Stimulated activated CD8-positive, alpha-beta memory T cell treated with anti-CD3 and anti-CD28 coated beads, Interleukin-12 subunit alpha, Interleukin-12 subunit beta, amount 100 ng/mL, for 24 hours (primary cell): Measurements from ENCODE around the gene ARHGAP21.
"Not testable (repeated sequence)": the region's sequence is repeated elsewhere in the genome, so short reads cannot be mapped to it uniquely, and the experiment has no call there.

Source experiments
- DNase-seq: peaks from one replicate; pipeline ENCODE4 v3.0.0-alpha.2; 2020; ENCODE audit errors: extremely low read depth

Gene ARHGAP21

DNA sequence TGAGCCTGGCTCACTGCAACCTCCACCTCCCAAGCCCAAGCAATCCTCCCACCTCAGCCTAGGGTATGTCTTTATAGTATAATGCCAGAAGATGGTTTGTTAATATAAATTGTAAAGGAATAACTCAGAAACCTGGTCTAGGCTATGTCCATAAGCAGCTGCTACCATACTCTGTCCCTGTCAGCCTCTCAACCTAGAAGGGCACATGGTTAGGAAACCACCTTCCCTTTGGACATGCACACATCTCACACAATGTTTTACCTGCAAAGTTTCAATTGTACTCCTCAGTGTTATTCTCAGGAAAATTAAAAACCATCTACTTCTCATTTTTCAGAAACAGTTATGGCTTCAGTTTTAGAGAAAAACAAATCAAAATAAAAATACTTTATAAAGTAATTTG is 40.1 kb downstream of the ARHGAP21 start:
- no peak for DNase-seq

DNA sequence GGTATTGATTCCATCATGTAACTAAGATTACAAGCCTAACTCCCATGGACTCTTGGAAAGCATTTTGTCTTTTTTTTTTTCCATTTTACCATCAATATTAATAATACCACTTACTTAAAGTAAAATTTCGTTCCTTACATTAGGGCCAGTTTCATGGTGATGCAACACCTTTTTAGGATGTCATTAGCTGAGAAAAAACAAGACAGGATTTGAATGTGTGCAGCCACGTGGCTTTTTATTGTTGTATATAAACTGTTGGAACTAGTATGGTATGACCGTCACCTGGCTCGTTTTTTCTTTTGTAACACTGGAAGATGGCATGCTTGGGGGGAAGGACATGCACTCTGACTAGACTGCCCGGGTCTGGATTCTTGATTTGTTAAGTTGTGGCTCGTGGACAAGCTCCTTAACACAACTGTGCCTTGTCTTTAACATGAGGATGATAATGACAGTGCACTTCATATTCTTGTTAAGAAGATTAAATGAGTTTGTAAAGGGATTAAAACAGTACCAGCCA is 42.1 kb downstream of the ARHGAP21 start:
- no peak for DNase-seq

DNA sequence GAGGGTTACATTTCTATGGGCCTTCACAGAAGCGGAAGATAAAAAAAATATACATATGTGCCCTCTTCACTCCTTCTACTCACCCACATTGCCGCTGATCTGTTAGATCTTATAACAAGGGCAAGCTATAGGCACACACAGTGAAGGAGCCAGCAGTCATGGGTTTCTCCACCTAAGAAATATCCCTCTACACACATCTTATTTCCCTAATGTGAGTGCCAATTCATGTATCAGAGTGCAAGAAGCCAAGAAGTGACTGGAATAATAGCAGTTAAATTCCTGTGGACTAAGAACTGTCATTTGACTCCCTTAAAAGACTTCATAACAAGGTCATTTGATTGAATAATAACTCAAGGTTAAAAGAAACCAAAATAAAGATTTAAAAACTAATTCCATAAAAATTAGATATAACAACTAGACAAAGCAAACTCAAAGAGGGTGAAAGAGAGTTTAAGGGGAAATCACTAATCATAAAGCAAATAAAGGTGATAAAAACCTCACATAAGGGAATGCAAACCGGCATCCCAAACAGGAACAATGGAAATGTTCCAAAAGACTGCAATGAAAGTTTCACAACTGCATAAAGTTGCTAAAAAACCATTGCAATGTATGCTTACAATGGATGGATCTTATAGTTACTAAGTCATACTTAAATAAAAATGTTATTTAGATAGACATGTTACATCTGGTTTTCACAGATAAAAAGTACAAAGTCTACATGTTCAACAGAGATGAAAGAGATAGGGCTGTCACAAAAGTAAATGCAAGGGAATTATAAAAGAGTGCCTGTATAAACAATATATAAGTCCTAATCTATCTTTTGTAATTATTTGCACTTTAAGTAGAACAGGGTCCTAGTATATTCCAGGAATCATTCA is 42.8 kb downstream of the ARHGAP21 start:
- DNase-seq: no peak

DNA sequence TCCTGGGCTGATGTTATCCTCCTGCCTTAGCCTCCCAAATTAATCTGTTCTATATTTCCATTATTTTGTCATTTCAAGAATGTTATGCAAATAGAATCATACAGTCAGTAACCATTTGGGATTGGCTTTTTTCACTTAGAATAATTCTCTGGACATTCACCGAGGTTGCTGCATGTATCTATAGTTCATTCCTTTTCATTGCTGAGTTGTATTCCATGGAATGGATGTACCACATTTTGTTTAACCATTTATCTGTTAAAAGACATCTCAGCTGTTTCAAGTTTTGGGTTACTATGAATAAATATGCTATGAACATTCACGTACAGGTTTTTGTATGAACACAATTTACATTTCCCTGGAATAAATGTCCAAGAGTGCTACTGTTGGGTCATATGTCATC is 44.9 kb downstream of the ARHGAP21 start:
- DNase-seq: no peak

DNA sequence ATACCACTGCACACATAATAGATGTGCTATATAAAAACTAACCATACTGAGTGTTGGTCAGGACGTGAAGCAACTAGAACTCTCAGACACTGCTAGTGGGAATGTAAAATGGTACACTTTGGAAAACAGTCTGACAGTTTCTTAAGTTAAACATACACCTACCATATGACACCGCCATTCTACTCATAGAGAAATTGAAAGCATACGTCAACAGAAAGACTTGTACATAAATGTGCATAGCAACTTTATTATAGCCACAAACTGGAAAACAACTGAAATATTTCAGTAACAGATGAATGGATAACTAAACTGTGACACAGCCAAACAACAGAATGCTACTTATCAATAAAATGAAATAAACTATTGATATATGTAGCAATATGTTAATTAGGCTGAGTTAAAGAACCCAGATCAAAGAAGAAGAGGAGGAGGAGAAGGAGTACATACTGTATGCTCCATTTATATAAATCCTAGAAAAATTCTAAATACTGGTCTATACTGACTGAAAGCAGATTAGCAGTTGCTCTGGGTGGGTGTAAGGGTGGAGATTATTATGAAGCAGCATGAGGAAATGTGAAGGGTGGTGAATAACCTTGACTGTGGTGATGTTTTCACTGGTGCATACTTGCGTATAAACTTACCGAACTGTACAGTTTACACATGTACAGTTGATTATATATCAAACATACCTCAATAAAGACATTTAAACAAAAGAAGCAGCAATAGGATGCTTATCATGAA is 48.6 kb downstream of the ARHGAP21 start:
- no peak for DNase-seq

DNA sequence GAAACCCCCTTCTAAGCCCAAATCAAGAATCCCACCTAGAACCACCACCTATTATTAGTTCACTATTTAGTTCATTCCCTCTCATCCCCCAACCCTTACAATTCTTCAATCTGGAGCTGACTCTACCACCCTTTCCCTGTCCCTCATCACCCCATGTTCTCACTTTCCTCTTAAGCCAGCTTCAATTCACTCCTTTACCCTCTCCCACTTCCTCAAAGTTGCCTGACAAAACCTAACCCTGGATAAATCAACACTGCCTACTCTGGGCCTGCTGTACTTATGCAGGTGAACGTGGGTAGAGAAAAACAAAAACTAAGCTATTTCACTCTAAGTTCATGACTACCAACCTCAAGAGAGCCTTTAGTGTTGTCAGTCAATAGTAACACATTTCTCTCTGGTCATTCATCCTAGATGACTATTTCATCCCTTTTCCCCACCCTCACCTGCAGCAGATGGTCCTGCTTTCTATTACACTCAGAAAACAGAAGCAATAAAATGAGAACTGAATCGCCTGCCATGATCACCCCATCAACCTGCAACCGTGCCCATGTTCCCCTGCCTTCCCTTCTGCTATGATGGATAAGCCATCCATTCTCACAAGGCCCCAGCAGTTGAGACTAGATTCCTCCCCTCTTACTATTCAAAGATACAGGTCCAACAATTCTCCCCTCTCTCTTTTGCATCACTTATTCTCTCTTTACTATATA is 52.6 kb downstream of the ARHGAP21 start:
- no peak for DNase-seq

DNA sequence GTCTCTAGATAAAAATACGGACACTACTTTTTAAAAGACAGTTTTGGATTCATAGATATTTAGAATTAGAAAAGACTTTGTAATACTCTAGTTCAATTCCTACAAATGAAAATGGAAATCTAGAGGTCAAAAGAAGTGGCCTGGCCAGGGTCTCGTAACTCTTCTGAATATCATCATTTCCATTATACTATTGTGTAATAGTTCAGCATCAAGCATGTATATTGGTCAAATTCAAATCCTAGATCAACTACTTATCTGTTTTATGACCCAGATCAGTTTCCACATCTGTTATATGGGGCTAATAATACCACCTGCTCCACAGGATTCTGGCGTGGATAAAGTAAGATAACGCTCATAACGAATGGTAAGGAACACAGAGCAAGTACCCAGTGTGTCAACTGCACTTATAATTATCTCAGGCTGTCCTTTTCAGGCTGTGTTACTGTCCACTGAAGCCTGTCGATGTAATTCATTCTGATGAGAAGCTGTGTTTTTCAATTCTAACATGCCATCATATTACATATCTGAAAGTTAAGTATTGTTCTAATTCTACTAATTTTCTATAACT is 54.3 kb downstream of the ARHGAP21 start:
- DNase-seq: no peak

DNA sequence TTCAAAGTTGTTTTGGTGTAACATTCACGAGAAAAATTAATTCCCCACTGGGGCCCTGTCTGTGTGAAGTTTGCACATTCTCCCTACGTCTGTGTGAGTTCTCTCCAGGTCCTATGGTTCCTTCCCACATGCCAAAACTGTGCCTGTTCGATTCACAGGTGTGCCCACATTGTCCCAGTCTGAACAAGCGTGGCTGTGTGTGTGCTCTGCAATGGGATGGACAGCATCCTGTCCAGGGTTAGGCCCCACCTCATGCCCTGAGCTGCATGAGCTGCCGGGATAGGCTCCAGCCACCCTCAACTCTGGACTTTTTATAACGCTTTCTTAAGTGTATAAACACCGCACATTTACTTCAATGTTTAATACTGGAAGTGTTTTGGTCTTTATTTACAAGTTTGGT is 55.4 kb downstream of the ARHGAP21 start:
- no peak for DNase-seq

DNA sequence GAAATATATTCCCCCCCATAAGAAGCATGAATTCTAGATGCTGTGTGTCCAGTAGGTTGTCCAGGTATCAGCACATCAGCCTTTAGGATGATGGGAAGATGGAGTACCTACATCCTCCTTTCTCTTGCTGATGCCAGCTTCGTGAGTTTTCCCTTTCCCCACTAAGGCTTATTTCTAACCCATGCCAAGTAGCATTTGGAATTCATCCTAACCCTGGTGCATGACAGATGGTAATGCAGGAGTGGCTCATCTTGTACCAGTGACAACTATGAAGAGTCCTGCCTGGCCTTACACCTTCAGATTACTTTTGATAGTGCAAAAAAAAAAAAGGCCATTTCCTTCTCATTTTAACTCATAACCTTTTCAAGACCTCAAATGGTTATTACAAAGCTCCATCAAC is 58.7 kb downstream of the ARHGAP21 start:
- no peak for DNase-seq

DNA sequence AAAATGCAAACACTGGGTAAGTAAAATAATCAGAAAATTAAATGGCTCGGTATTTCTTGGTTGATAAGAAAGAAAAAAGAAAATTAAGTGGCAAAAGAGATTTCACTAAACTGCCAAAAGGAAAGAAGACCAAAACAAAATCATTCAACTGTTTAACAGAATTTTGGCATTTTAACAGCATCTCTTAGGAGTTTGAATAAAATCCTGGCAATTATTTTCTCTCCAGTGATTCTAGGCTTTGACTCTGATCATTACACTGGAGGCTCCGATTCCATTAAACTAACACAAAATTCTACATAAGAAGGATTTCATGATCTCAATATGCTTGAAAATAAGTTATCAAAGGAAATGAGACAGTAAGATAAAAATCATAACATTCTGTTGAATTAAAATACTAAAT is 62.3 kb downstream of the ARHGAP21 start:
- DNase-seq: no peak

DNA sequence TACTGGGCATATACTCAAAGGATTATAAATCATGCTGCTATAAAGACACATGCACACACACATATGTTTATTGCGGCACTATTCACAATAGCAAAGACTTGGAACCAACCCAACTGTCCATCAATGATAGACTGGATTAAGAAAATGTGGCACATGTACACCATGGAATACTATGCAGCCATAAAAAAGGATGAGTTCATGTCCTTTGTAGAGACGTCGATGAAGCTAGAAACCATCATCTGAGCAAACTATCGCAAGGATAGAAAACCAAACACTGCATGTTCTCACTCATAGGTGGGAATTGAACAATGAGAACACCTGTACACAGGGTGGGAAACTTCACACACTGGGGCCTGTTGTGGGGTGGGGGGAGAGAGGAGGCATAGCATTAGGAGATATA is 65.4 kb downstream of the ARHGAP21 start:
- not testable (repeated sequence) for DNase-seq

DNA sequence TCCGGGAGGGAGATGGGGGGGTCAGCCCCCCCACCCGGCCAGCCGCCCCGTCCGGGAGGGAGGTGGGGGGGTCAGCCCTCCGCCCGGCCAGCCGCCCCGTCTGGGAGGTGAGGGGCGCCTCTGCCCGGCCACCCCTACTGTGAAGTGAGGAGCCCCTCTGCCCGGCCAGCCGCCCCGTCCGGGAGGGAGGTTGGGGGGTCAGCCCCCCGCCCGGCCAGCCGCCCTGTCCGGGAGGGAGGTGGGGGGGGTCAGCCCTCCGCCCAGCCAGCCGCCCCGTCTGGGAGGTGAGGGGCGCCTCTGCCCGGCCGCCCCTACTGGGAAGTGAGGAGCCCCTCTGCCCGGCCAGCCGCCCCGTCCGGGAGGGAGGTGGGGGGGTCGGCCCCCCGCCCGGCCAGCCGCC is 67.4 kb downstream of the ARHGAP21 start:
- not testable (repeated sequence) for DNase-seq

DNA sequence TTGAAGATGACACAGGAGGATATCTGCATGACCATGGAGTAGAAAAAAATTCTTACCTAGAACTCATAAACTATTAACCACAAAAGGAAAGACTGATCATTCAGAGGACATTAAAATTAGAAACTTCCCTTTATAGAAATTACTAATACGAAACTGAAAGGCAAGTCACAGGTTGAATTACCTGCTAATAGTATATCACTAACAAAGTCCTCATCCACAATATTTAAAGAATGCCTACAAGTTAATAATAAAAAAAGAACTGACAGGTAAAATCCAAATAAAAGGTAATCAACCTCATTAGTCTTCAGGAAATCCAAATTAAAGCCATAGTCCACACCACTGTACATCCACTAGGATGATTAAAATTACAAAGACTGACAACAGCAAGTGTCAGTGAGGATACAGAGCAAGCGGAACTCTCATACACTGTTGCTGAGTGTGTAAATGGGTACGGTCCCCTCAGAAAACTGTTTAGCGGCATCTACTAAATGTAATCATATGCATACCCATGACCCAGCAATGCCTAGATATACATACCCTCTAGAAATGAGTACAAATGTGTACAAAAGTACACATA is 71.2 kb downstream of the ARHGAP21 start:
- no peak for DNase-seq

DNA sequence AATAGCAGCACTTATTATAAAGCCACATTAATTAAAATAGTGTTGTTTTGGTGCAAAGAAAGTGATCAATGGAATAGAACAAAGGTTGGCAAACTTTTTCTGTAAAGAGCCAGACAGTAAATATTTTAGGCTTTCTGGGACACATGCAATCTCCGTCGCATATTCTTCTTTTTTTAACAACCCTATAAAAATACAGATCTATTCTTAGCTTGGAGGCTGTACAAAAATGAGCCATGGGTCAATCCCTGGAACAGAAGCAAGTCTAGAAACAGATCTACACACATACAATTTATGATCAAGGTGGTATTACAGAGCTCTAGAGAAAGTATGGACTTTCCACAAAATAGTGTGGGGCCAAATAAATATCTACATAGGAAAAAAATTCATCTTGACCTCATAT is 71.8 kb downstream of the ARHGAP21 start:
- no peak for DNase-seq

DNA sequence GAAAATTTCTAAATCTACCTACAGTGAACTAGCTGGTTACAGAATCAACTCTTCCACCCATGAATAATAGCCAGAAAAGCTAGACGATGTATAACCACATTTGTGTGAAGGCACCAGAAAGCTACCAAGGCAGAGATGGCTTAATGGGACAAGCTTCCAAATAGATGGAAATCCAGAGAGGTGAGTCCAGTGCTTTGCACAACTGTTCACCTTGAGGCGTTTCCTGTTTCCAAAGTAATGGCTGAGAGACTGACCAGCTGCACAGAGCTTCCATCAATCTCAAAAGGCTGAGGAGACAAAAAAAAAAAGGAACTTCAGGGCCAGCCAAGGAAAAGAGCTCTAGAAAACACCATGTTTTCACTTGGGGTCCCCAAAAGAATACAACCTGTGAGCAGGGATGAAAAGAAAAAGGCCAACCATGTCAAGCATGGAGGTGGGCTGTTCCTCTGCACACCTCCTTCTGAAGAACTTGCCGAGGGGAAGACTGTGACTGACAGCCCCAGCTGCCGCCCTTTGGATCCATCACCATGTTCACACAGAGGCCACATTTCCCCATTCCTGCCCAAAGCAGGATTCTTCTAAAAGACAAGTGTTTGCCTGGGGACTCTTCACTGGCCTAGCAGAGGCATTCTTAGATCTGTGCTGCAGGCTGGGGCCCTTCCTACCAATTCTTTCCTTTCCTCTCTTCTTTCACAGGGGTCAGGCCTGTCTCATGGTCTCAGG is 72.9 kb downstream of the ARHGAP21 start:
- DNase-seq: no peak

DNA sequence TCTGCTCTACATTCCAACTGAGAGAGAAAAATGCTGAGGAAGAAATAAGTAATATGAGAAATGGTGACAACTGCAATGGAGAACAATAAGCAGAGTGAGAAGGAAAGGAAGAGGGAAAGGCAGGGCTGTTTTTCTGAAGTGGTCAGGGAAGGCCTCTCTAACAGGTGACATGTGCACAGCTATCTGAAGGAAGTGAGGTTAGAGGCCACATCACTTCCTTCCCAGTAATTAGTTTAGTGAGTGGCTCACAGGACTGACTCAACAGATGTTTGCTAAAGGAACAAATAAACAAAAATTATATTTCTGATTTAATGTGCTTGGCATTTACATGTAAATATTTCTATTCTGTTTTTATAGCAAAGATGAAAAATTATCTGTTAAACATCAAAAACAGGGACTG is 77.9 kb downstream of the ARHGAP21 start:
- DNase-seq: no peak

DNA sequence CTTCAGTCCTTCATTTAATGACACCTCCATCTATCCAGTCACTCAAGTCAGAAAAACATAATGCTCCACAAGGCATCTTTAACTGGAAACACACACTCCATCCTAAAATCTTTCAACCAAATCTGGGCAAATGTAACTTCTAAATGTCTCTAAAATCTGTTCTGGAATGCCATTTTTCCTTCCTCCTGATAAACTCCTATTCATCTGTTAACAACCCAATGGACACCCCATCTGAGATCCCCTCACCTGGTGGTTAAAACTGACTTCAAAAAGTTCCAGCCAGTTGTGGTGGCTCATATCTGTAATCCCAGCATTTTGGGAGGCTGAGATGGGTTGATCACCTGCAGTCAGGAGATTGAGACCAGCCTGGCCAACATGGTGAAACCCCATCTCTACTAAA is 78.7 kb downstream of the ARHGAP21 start:
- DNase-seq: no peak

DNA sequence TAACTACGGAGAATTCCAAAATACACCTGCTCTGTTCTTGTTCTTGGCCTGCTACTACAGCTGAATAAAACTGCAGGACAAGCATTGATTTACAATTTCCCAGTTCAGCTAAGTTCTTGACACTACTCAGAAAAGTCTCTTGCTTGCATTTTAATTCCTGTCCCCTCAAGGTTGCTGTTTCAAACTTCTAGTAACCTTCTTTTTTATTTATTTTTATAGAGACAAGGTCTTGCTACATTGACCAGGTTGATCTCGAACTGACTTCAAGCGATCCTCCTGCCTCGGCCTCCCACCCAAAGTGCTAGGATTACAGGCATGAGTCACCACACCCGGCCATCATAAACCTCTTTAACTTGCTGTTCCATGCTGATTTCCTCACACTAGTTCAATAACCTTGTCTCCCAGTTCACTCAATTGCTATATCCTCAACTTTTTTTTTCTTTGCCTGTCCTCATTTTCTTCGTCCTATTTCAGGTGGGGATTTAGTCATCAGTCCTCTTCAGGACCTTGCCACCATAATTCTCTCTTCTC is 79.9 kb downstream of the ARHGAP21 start:
- DNase-seq: no peak

DNA sequence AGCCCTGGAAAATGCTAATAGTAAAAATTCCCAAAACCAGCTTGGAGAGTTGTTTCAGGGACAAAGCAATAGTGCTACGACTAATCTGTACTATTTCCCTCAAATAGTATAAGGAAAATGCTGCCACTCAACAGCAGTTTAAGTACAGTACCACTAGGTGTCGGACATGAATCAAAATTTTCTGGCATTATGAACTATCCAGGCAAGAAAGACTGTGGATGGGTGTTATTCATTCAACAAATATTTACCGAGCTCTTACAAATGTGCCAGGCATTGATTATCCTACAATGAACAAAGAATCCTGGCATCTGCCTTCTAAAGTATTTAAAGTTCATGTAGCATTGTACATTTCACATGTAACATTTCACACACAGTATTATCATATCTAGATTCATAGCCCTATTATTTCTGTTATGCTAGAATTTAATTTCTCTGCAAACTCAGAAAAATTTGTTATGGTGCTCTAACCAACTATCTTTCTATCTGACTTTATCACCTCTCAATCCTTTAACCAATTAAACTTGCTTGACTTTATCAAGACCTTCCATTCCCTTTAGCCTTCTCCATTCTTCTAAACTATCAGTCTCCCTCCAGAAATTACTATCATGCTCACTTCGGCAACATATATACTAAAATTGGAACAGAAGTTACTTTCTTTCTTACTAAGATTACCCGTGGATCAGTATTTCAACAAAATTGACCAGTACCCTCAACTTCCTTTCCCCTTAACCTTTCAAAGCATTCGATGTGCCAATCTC is 80.6 kb downstream of the ARHGAP21 start:
- DNase-seq: no peak

DNA sequence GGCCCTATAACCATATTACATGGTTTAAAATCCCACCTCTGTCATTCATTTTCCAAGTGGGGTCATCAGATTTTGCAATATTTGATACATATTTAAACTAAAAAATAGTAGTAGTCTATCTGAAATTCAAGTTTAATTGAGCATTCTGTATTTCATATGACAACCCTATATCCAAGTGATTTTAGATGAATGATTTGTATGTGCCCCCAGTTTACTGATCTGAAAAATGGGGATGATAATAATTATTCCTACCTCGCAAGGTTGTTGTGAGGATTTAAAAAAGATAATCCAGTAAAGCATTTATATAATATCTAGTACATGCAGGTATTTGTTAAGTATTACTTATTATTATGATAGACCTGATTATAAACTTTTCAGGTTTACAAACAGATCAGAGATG is 84.6 kb downstream of the ARHGAP21 start:
- DNase-seq: no peak
